Stimulated activated CD4-positive, alpha-beta T cell treated with anti-CD3 and anti-CD28 coated beads, Interleukin-4, amount 100 ng/mL, for 48 hours (primary cell): ENCODE measurements around the gene COL7A1.
"Not testable (repeated sequence)": the region's sequence is repeated elsewhere in the genome, so short reads cannot be mapped to it uniquely, and the experiment has no call there.

Experiments used
- DNase-seq, 2 donors: peaks; one replicate each; pipeline ENCODE4 v3.0.0-alpha.2; 2020; ENCODE audit warnings: low read depth in 2 of 2

Gene COL7A1

GRCh38 chr3:48563382-48563918 lies 31.7 kb downstream of the COL7A1 start, which contains the start of gene UCN2:
Gene UCN2 (minus strand): TSS chr3:48563781. CDS start chr3:48563124, 657 bp downstream.
- no peak for DNase-seq

- DNase-seq = no peak
These were observed 32.6 kb downstream of the COL7A1 start for GRCh38 chr3:48562367-48563095.

- no peak for DNase-seq
These were observed 33.9 kb downstream of the COL7A1 start for GRCh38 chr3:48561045-48561736.

GRCh38 chr3:48560648-48561018 lies 34.5 kb downstream of the COL7A1 start:
- DNase-seq = no peak

- DNase-seq = no peak
These were observed 36.5 kb downstream of the COL7A1 start for GRCh38 chr3:48558493-48559134.

GRCh38 chr3:48556796-48557626 lies 38.1 kb downstream of the COL7A1 start, which contains the start of gene PFKFB4:
Gene PFKFB4 (minus strand): TSS chr3:48556803. CDS start chr3:48556777, 26 bp downstream.
- DNase-seq = peak; percentile 99

GRCh38 chr3:48555949-48556795 lies 39.0 kb downstream of the COL7A1 start:
- no peak for DNase-seq

GRCh38 chr3:48555231-48555948 lies 39.7 kb downstream of the COL7A1 start:
- DNase-seq = no peak

- DNase-seq = no peak
These were observed 41.0 kb downstream of the COL7A1 start for GRCh38 chr3:48553886-48554845.

- no peak for DNase-seq
These were observed 41.8 kb downstream of the COL7A1 start for GRCh38 chr3:48553361-48553760.

- DNase-seq = no peak
These were observed 42.8 kb downstream of the COL7A1 start for GRCh38 chr3:48552111-48552951.

- DNase-seq = not testable (repeated sequence)
These were observed 43.5 kb downstream of the COL7A1 start for GRCh38 chr3:48551651-48552050.

- peak; percentile 78 to 82 for DNase-seq
These were observed 46.1 kb downstream of the COL7A1 start for GRCh38 chr3:48548729-48549705.

GRCh38 chr3:48548126-48548525 lies 47.0 kb downstream of the COL7A1 start:
- DNase-seq = no peak

- no peak for DNase-seq
These were observed 48.8 kb downstream of the COL7A1 start for GRCh38 chr3:48546203-48546829.

GRCh38 chr3:48544141-48544540 lies 51.0 kb downstream of the COL7A1 start:
- DNase-seq = no peak
